Measurements from ENCODE around the gene TRIM32. TPM values are rescaled to one million over a fixed set of nuclear protein-coding genes. Genes with fewer than 3 reads are reported as not detected.

TRIM32 gene
- total RNA-seq, 6 experiments from 2014 or later = 53.7 to 71.6 (median 60.3) TPM

DNA sequence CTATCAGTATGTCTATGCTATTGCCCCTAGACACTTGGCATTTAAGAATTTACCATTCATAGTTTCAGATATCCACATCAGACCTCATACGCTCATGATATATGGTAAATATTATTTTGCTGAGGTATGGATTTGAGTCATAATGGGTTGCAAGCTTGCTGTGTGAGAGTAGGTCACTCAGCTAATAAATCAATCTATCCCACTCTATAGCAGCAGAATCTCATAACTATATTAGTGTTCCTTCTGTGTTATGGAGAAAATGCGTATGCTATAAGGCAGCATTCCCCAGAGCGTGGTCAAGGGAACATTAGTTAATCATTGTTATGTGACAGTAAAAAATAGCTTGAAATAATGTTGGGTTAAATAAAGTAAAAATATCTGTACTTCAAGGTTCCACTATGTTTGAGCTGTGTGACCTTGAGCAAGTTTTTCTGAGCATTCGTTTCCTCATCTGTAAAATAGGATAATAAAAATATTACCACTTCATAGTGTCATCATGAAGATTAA, 7.7 kb downstream of the TRIM32 start:
- Mint-ChIP-seq H3K27me3 (ENCODE audit: insufficient read depth) (no peaks in the 10 kb centered on the region), H3K9me3 (no peaks in the 10 kb centered on the region), H3K27ac (peak overlapping the region; percentile 36; the same call in 1 of the 2 replicates), H3K4me1 (ENCODE audit: low read depth) (peaks cover 90% of the 10 kb centered on the region), H3K4me3 (no peak overlapping the region), H3K36me3 (ENCODE audit: low read depth) (peaks cover 47% of the 10 kb centered on the region)
- no peak for DNase-seq
- TF ChIP-seq CTCF (IDR thresholded peaks at IDR 0.05) = no peak

DNA sequence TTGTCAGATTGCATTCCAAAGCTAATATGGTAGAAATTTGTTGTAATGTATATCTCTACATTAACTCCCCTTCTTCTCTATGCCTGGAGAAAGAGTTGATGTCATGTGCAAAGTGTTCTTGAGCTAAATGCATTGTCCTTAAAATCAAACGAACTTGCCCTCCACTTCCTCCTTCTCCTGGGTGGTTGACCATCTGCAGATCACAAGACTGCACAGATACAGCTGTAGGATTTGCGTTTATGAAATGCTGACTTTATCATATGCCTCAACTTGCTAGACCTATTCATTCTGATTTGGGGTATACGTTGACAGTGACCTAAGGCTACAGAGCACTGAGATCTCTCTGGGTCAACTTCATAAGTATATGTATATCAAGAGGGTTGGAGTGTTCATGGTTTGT, 8.3 kb downstream of the TRIM32 start:
- TF ChIP-seq CTCF (IDR thresholded peaks at IDR 0.05) = no peak
- DNase-seq = no peak
- Mint-ChIP-seq H3K4me3 (no peak overlapping the region), H3K9me3 (no peaks in the 10 kb centered on the region), H3K27me3 (ENCODE audit: insufficient read depth) (no peaks in the 10 kb centered on the region), H3K4me1 (ENCODE audit: low read depth) (peaks cover 90% of the 10 kb centered on the region), H3K36me3 (ENCODE audit: low read depth) (peaks cover 51% of the 10 kb centered on the region), H3K27ac (no peak overlapping the region)

DNA sequence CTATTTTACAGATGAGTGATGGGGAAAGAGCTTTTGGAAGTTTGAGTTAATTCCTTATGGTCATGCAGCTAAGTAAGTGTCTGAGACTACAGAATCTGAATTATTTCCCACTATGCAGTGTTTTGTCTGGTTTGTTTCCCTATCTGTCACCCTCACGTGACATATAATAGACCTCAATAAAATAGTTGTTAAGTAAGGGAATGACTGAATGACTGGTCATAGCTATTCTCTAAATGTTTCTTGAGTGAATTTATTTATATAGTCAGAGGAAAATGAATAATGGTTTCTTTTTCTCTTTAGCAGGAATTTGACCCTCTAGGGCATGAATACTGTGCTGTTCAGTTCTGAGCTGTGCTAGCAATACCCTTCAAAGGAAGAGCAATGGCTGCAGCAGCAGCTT, 10.3 kb downstream of the TRIM32 start:
- Mint-ChIP-seq H3K27ac (peak overlapping the region; percentile 75), H3K4me3 (peak overlapping the region; percentile 62), H3K4me1 (ENCODE audit: low read depth) (peaks cover 90% of the 10 kb centered on the region), H3K9me3 (no peaks in the 10 kb centered on the region), H3K36me3 (ENCODE audit: low read depth) (peaks cover 64% of the 10 kb centered on the region), H3K27me3 (ENCODE audit: insufficient read depth) (no peaks in the 10 kb centered on the region)
- peak; percentile 81 for DNase-seq
- no peak for TF ChIP-seq CTCF (IDR thresholded peaks at IDR 0.05)

DNA sequence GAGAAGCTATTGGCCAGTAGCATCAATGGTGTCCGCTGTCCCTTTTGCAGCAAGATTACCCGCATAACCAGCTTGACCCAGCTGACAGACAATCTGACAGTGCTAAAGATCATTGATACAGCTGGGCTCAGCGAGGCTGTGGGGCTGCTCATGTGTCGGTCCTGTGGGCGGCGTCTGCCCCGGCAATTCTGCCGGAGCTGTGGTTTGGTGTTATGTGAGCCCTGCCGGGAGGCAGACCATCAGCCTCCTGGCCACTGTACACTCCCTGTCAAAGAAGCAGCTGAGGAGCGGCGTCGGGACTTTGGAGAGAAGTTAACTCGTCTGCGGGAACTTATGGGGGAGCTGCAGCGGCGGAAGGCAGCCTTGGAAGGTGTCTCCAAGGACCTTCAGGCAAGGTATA, 10.8 kb downstream of the TRIM32 start:
- DNase-seq = no peak
- peak overlapping the region; percentile 75 for H3K27ac Mint-ChIP-seq
- peaks cover 89% of the 10 kb centered on the region for H3K4me1 Mint-ChIP-seq (ENCODE audit: low read depth)
- TF ChIP-seq CTCF (IDR thresholded peaks at IDR 0.05) = no peak
- H3K27me3 Mint-ChIP-seq (ENCODE audit: insufficient read depth) = no peaks in the 10 kb centered on the region
- H3K4me3 Mint-ChIP-seq = peak overlapping the region; percentile 62
- H3K36me3 Mint-ChIP-seq (ENCODE audit: low read depth) = peaks cover 69% of the 10 kb centered on the region
- H3K9me3 Mint-ChIP-seq = no peaks in the 10 kb centered on the region

DNA sequence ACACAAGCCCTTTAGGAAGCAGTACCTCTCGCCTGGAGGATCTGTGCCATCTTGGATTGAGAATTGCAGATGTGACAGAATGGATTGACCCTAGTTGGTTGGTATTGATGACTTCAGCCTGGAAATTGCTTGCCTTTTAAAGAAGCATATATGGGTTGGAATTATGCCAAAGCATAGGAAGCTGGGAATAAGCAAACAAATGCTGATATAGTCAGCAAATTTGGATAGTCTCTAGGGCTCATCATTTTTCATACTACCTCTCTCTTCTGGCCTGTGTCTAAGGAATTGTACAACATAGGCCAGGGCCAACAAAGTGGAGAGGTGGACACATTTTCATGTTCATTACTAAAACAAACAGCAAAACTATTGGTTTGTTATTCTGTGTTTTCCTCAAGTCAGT, 13.2 kb downstream of the TRIM32 start:
- no peaks in the 10 kb centered on the region for H3K9me3 Mint-ChIP-seq
- peak overlapping the region; percentile 9; the same call in 1 of the 2 replicates for H3K27ac Mint-ChIP-seq
- H3K36me3 Mint-ChIP-seq (ENCODE audit: low read depth) = peaks cover 57% of the 10 kb centered on the region
- TF ChIP-seq CTCF (IDR thresholded peaks at IDR 0.05) = no peak
- DNase-seq = no peak
- H3K27me3 Mint-ChIP-seq (ENCODE audit: insufficient read depth) = no peaks in the 10 kb centered on the region
- peaks cover 71% of the 10 kb centered on the region for H3K4me1 Mint-ChIP-seq (ENCODE audit: low read depth)
- H3K4me3 Mint-ChIP-seq = no peak overlapping the region

Data from HFFc6 (cell line).